Epidermal melanocyte (primary cell): Measurements from ENCODE around the gene BBOF1.
A peak's percentile ranks its signal among the peaks of the same experiment; 100 is the strongest.
"Not testable (repeated sequence)": the region's sequence is repeated elsewhere in the genome, so short reads cannot be mapped to it uniquely, and the experiment has no call there.

ENCODE experiments used
- DNase-seq: peaks from one replicate; pipeline ENCODE4 v3.0.0; 2011; ENCODE audit warnings: low spot score; ENCODE audit not compliant: insufficient read length

BBOF1 gene, protein sequence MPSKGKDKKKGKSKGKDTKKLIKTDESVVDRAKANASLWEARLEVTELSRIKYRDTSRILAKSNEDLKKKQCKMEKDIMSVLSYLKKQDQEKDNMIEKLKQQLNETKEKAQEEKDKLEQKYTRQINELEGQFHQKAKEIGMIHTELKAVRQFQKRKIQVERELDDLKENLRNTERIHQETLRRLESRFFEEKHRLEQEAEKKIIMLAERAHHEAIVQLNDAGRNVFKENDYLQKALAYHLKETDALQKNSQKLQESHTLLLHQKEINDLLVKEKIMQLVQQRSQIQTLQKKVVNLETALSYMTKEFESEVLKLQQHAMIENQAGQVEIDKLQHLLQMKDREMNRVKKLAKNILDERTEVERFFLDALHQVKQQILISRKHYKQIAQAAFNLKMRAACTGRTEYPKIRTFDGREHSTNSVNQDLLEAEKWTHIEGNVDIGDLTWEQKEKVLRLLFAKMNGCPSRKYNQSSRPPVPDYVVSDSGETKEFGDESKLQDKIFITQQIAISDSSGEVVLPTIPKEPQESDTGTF

DNA sequence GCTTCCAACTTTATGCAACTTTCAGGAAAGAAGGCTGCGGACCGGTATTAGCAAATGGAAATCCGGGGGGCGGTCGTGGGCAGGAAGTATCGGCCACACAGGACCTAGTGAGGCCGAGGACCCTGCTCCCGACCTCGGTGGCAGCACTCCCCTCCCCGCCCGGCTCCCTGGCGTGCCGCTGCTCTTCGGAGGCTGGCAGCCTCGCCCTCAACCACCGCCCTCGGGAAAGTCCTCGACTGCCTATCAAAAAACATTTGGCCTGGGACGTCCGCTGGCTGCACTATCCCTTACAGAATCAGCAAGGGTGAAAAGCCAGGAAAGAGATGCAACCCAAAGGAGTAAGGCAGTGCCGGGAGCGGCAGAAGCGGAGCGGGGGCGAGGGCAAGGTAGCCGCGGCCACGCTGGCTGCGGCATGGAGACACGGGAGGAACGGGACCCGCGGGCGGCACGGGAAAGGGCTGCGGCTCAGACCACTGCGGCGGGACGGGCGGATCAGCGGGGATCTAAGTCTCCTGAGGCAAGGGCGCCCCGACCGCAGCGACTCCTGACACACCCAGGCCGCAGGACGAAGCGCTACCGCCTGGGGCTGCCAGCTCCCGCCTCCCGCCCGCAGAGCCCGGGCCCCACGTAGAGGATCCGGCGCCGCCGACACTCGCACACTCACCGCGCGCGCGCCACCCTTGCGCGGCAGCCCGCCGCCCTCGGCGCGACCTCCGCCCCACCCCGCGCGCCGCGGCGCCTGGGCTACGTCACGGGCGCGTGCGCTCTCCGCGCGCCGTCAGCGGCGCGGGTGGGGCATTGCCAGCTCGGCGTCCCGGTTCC, at the start of gene BBOF1, which contains the start of gene ENTPD5:
BBOF1 (plus strand) TSS at position 764 of the 822 bp plus-strand sequence. CDS start 130 bp downstream, outside the sequence.
ENTPD5 (minus strand) TSS at position 703 of the 822 bp plus-strand sequence. CDS start 31,186 bp downstream, outside the sequence.
- peak; percentile 93 for DNase-seq

DNA sequence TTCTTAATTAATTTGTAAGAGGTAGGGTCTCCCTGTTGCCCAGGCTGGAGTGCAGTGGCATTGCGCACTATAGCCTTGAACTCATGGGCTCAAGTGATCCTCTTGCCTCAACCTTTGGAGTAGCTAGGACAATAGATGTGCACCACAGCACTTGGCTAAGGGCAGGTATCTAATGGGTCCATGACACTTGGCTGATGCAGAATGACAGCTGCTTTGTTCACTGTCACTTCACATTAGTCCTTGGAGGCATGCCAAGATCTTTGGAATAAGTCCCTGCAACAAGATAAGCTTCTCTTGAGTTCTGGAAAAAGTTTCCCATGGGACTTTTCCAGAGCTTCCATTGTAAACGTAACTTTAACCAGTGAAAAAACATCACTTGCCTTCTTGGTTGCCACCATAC, 45.7 kb upstream of the BBOF1 start:
- DNase-seq: no peak

DNA sequence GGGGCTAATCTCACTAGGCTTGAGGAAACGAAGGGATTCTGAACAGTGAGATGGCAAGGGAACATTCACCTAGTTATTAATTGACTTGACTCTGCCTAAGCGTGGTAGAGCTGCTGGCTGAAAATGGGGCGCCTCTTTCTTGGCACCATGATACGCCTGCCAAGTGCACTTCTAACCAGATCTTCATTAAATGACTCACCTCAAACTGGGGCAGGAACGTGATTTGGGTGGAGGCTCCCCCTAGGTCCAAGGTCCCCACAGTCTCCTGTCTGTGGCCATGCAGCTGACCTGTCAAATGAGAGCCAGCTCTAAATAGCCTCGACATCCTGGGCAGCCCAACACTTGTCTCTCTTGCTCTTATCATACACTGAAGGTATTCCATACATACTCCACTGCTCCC, 43.0 kb upstream of the BBOF1 start:
- no peak for DNase-seq

DNA sequence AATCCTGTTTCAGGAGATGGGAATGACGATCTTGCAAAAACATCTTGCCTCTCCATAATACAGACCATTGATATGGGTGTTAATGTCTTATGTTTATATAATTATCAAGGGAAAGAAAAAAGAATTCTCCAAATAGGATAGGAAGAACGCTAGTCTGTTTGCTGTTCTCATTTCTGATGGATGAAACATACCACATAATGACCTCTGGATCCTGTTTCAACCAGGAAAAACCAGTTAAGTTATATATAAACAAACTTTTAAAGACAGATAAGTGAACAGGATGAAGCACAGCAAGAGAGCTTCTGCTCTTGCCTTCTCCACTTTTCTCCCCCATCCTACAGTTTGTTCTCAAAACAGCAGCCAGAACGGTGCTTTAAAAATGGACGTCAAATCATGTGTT, 41.3 kb upstream of the BBOF1 start:
- no peak for DNase-seq

DNA sequence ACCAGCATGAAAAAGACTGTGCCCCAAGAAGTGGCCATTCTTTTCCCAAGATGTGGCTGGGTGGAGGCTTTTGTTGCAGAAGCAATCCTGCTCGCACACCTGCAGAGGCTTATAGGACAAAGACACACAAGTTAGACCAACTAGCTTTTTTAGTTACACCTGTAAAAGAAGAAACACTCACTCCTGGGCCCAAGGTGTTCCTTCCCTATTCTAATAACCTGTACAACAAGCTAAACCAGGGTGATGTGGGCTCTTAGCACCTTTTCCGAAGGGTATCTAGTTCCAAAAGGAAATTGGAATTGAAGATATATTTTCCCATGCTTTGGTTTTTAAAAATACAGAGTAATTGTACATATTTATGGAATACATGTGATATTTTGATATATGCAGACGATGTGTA, 31.1 kb upstream of the BBOF1 start:
- DNase-seq: no peak

DNA sequence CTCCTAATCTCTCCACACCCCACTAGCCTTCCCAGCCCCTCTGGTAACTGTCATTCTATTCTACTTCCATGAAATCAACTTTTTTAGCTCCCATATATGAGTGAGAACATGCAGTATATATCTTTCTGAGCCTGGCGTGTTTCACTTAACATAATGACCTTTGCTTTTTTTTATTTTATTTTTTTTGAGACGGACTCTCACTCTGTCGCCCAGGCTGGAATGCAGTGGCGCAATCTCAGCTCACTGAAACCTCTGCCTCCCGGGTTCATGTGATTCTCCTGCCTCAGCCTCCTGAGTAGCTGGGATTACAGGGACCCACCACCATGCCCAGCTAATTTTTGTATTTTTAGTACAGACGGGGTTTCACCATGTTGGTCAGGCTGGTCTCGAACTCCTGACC, 30.5 kb upstream of the BBOF1 start:
- not testable (repeated sequence) for DNase-seq

DNA sequence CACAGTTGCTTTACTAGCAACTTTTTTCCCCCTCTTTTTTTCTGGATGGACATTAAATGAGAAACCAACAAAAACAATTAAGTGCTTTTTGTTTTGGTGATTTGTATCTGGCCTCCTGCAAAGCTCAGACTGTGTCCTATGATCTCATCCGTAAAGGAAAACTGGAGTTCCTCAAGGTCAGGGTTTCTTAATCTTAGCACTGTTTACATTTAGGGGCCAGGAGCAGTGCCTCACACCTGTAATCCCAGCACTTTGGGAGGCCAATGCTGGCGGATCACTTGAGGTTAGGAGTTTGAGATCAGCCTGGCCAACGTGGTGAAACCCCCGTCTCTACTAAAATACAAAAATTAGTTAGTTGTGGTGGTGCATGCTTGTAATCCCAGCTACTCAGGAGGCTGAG, 28.1 kb upstream of the BBOF1 start:
- no peak for DNase-seq

DNA sequence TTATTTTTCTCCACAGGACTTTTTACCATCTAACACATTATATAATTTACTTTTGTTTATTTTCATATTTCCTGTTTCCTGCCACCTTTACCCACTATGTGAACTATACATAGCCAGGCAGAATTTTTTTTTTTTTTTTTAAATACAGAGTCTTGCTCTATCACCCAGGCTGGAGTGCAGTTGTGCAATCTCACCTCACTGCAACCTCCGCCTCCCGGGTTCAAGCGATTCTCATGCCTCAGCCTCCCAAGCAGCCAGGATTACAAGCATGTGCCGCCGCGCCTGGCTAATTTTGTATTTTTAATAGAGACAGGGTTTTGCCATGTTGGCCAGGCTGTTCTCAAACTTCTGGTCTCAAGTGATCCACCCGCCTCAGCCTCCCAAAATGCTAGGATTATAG, 24.2 kb upstream of the BBOF1 start:
- not testable (repeated sequence) for DNase-seq

DNA sequence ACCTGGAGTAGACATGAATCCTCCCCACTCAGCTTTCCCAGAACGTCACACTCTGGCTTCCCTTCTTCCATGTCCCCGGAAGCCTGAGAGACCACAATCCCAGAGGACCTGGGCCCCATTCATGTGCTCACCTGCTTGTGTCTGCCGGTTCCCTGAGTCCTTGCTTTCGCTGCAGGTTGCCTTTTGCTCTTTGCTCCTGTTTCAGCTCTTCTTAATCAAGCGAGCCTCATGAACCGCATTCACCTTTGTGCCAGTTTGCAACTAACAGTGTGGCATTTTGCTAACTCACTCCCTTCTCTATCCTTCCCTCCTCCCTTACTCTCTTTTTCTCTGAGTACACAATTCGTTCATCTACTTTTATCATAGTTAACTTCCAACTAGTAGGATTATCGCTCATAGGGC, 23.2 kb upstream of the BBOF1 start:
- DNase-seq: no peak

DNA sequence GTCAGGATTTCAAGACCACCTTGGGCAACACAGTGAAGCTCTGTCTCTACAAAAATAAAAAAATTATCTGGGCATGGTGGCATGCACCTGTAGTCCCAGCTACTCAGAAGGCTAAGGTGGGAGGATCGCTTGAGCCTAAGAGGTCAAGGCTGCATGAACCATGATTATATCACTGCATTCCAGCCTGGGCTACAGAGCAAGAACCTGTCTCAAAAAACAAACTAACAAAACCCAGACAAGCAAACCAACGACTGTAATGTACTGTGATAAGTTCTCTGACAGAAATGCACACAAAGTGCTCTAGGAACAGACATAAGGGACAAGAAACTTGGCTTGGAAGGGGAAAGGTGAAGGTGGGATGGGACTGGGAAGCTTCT, 22.4 kb upstream of the BBOF1 start:
- no peak for DNase-seq

DNA sequence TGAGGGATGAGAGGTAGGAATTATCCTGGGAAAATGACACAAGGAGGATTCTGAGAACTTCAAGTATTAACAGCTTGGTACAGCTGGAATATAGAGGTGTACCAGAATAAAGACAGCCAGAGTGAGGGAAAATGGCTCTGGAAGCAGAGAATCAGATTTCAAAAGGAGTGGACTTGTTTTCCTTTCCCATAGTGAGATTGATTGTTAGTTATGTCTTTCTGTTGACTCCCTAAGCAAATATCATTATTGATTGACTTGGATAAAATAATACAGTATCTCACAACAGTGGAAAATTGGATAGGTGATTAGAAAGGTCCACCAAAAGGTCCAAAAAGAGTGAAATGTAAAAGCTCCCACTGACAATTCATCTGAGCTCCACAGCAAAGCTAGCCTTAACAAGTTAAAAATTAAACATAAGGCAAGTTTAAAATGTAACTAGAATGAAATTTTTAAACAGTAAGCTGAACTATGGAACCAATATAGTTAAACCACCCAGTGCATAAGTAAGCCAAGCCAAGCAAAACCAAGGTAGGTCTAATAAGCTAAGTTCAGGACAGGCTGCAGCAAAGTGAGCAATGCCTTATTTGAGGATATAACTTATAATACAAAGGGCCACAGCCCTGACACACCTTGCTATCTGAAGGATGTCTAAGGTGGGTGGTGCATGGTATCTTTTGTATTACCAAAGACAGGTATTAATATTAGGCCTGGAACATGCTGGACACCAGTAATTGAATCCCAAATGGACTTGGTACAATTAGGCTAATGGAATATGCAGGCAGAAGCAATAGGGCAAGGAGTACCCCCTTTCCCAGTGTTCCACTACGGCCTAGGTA, 21.8 kb upstream of the BBOF1 start:
- no peak for DNase-seq

DNA sequence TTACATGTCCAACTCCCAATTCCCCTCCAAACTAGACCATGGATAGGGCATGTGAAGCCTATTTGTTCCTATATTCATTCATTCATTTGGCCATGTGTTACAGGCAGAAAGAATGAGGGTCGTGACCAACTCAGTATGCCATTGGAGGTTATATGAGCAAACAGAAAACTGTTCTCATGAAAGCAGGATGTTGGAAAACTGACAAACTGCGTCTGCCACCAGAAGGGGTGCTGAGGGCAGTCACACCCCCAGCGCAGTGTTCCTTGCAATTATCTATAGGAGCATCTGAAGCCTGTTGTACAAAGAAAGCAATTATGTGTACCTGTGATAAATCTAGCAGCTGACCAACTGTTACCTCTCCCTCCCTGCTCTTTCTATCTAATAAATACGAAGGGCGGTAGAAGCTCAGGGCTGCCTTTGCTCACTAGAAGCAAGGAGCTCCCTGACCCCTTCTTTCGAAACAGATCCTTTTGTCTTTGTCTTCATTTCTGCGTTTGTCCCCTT, 21.2 kb upstream of the BBOF1 start:
- DNase-seq: no peak

DNA sequence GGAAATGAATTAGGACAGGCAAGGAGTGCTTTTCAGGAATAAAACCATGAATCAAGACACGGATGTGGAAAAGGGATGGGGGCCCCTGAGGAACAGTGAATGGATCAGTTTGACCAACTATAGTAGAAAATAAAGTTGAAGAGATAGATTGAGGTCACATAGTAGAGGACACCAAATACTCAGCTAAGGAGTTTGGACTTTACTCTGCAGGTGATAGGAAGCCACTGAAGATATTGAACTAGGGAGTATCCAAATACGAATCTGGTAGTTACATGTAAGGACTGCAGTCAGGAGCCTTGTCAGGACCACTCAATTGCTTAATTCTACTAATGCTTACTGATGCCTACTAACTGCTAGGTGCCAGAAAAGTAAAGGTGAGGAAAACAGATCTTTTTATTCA, 20.4 kb upstream of the BBOF1 start:
- DNase-seq: no peak

DNA sequence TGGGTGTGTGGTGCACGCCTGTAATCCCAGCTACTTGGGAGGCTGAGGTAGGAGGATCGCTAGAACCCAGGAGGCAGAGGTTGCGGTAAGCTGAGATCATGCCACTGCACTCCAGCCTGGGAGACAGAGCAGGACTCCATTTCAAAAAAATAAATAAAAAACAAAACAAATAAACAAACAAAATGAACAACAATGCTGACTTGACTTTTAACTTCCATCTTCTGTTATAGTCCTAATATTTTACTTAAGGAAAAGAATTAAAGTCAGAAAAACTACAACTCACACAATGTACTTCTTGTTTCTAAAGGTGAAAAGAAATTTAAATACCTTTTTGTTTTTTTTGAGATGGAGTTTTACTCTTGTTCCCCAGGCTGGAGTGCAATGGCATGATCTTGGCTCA, 13.5 kb upstream of the BBOF1 start:
- DNase-seq: not testable (repeated sequence)

DNA sequence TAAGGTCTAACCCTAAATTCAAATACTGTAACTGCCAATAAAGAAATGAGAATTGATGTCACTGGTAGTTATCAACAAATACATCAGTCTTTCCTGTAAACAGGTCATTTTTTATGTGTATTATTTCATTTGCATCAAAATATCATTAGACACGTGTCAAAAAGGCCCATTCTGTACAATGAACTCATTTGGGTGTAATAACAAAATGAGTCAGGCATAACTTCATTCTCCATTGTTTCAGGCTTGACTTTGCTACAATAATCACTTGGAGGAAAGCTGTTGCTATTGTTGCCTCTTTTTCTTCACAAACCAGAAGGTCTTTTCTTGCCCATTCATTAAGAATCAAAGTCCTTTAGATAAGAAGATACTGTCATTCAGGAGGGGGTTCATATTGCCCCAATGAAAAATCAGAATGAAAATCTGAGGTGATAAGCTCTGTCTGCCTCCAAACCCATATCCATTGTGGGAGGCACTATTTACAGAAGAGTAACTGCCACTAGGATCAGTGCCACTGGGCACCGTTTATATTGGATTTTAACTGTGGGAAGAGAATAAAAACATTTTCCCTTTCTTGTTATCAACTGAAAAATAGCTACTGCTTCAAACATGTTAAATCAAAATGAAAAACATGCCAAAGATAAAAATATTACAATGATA, 10.2 kb upstream of the BBOF1 start:
- DNase-seq: no peak

DNA sequence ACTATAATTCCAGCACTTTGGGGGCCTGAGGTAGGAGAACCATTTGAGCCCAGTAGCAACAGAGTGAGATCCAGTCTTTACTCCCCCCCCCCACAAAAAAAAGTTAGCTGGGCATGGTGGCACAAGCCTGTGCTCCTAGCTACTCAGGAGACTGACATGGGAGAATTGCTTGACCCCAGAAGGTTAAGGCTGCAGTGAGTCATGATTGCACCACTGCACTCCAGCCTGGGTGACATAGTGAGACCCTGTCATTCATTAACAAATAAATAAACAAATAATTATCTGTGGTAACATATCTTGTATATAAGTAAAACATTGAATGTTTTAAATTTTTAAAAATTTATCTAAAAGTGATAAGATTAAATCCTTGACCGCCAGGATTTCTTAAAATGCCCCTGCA, 4.8 kb upstream of the BBOF1 start:
- DNase-seq: no peak

DNA sequence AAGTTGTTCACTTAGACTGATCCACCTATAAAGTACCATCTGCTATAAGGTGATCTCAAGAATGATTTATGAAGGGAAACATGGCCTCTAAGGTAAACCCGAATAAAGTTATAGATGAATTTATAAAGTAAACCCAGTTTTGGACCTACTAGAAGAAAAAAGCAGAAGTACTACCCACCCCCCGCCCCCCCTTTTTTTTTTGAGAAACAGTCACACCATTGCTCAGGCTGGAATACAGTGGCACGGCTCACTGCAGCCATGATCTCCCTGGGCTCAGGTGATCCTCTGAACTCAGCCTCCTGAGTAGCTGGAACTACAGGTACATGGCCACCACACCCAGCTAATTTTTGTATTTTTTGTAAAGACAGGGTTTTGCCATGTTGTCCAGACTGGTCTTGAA, 4.0 kb upstream of the BBOF1 start:
- no peak for DNase-seq

DNA sequence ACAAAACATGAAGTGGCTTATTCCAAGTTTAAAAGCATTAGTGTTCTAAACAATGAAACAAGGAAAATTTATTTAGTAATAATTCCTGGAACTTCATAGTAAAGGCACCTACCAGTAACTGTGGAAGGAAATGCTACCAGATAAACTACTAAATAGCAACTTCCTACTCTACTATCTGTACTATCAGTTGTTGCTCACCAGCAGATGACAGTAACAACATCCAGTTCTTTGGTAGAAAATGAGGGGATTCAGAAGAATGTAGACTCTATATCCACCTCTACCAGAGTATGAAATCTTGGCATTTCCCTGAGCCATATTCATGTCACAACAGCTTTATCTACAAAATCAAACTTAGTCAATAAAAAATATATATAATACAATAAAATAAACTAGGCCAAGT, 3.2 kb upstream of the BBOF1 start:
- no peak for DNase-seq

DNA sequence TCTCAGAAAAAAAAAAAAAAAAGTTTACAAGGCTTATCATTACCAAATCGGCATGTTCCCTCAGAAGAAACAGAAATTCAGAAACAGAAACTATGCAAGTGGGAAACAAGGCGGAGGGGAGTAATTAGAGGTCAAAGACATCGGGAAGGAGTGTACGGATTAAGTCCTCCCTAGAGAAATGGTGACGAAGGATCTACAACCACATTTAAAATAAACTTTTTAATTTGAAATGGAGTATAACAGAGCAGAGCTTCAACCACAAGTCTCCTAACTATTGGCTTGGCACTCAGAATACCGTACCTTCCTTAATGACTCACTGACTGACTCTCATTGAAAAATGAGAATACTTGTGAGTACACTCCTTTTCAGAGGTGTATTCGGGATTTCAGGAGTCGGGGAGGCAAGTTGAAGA, 969 bp upstream of the BBOF1 start:
- DNase-seq: no peak

DNA sequence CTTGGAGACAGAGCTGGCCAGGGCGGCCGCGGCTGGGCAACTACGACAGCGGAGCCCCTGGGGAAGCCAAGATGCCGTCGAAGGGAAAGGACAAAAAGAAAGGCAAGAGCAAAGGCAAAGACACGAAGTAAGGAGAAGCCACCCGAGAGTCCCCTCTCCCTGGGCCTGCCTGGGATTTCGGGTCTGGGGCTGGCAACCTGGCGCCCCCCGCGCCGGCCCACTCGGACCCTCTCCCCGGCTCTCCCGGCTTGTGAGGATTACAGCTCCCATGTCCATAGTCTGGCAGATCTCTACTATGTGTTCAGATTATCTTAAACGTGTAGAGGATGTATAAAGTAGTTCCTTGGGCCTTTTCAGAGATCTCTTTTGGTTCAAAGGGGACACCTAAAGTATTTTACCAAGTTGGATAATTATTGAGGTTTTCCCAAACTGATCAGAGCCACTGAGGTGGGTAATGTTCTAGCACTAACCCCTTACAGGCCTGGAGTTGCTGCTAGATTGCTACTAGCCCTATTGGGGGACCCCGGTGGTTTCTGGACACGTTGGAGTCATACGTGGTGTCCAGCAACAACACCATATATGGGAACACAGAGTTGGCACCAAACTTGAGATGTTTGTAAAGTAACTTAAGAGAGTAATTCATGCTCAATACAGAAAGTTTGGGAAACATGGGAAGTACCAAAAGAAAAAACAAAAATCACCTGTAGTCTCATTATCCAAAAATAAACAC, 424 bp downstream of the BBOF1 start:
- DNase-seq: no peak
